LNCAP (cell line): ENCODE results near the gene KLB.

Experiments used
- CTCF ChIP-seq: fragments of 450-650 bp; IDR thresholded peaks from 2 replicates; pipeline ENCODE4 v1.5.1; 2017; ENCODE audit warnings: mild to moderate bottlenecking

The KLB gene

DNA sequence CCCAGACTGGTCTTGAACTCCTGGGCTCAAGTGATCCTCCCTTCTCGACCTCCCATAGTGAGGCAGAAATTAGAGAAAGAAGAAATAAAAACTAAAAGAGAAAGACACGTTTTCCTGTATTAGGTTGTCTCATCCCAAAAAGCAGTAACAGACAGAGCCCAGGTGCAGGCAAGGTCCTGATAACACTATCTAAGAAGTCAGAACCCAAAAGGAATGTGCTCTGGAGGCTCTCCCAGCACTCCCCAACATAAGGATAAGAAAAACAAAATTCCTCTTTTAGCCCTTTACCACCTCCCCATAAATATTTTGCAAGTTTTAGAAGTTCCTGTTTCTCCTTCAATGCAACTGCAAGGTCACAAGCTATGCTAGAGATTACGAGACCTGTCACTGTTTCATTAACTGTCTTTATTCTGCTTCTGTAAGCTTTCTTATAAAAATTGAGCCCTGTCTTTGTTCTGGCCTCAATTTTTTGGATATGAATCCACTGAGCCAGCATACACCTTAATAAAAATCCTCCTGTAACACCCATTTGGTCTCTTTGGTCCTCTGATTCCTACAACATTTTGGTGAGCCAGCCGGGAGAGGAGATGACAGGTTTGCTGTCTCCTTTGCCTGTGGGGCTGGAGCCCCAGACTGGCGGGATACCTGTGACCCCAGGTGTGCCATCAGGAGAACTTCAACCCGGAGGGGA is 78.0 kb downstream of the KLB start:
- no peak for TF ChIP-seq CTCF

- TF ChIP-seq CTCF: no peak
These were observed 79.6 kb downstream of the KLB start for GRCh38 chr4:39486221-39486804.

DNA sequence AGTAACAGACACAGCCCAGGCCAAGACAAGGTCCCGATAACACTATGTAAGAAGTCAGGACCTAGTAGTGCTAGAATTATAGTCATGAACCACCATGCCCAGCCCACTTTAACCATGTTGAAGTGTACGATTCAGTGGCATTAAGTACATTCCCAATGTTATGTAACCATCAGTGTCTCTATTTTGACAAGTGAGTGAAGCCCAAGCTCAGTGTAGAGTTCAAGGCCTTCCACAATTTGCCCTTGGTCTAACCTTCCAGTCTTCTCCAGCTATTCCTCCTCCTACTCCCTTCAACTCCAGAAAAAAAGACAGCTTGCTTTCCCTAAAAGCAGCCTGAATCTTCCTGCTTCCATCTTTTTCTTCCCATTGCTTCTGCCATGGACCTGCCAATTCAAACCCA is 83.6 kb downstream of the KLB start:
- TF ChIP-seq CTCF: no peak

- no peak for TF ChIP-seq CTCF
These were observed 87.6 kb downstream of the KLB start for GRCh38 chr4:39494354-39494753.

GRCh38 chr4:39495446-39496213 is 88.9 kb downstream of the KLB start:
- no peak for TF ChIP-seq CTCF

- no peak for TF ChIP-seq CTCF
These were observed 91.4 kb downstream of the KLB start for GRCh38 chr4:39497909-39498726.

DNA sequence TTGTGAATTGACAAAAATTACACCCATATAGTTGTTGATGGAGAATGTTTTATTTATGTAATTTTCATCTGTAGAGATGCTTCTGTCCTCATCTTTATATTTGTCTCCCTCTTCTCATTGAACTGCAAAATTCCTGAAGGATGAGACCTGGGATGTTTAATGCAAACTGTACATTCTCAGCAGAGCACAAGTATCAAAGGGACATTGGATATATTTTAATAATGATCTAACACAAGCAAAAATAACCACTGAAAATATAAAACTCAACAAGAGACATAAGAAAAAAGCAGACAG is 91.9 kb downstream of the KLB start:
- TF ChIP-seq CTCF: no peak
